Naive B cell (primary cell): ENCODE data around the gene RGPD6. TPM values are rescaled to one million over a fixed set of nuclear protein-coding genes. Genes with fewer than 3 reads are reported as not detected.
A peak's percentile ranks its signal among the peaks of the same experiment; 100 is the strongest.
"Not testable (repeated sequence)": the region's sequence is repeated elsewhere in the genome, so short reads cannot be mapped to it uniquely, and the experiment has no call there.

Source experiments
- ATAC-seq, 2 donors: fragments of 150-1000 bp; cut with Tn5 transposase; 2 replicates each; pipeline ENCODE4 v1.10.0; 2021; ENCODE audit warnings: low read depth in 2 of 2, mild to moderate bottlenecking in 2 of 2, moderate library complexity in 2 of 2
- DNase-seq: peaks from one replicate; pipeline ENCODE4 v3.0.0; 2022
- H3K27ac Mint-ChIP-seq, 6 donors: one replicate each; pipeline ENCODE4 v1.8.0; 2020 to 2022; ENCODE audit warnings: mild to moderate bottlenecking in 6 of 6, mixed read lengths in 6 of 6, moderate library complexity in 5 of 6, inconsistent platforms in 2 of 6
- H3K27me3 Mint-ChIP-seq, 3 donors: one replicate each; pipeline ENCODE4 v1.8.0; 2021 to 2022; ENCODE audit warnings: mixed read lengths in 3 of 3, mild to moderate bottlenecking in 1 of 3
- H3K36me3 Mint-ChIP-seq, 2 donors: one replicate each; pipeline ENCODE4 v1.8.0; 2020 to 2022; ENCODE audit warnings: mixed read lengths in 2 of 2, inconsistent platforms in 1 of 2, mild to moderate bottlenecking in 1 of 2
- H3K4me1 Mint-ChIP-seq, 3 donors: one replicate each; pipeline ENCODE4 v1.8.0; 2020 to 2022; ENCODE audit warnings: mixed read lengths in 3 of 3, inconsistent platforms in 1 of 3, mild to moderate bottlenecking in 1 of 3, moderate library complexity in 1 of 3
- H3K4me3 Mint-ChIP-seq, 8 donors: one replicate each; pipeline ENCODE4 v1.8.0; 2020 to 2022; ENCODE audit warnings: mild to moderate bottlenecking in 8 of 8, mixed read lengths in 8 of 8, moderate library complexity in 8 of 8, inconsistent platforms in 2 of 8
- H3K9me3 Mint-ChIP-seq, 7 donors: one replicate each; pipeline ENCODE4 v1.8.0; 2020 to 2022; ENCODE audit warnings: mixed read lengths in 7 of 7, mild to moderate bottlenecking in 5 of 7, inconsistent platforms in 2 of 7, moderate library complexity in 1 of 7
- polyA plus RNA-seq, 6 donors: library from polyadenylated mRNA; unstranded; fragments of 300-500 nt; fragmentation: Illumina TruSeq; gene quantifications; one replicate each; pipeline ENCODE4 v1.2.3, GENCODE V29; 2021; ENCODE audit warnings: low read depth in 6 of 6

Gene RGPD6
- polyA plus RNA-seq = 1 to 10 TPM; 1.6 to 8.9 (median 5.4) TPM

DNA sequence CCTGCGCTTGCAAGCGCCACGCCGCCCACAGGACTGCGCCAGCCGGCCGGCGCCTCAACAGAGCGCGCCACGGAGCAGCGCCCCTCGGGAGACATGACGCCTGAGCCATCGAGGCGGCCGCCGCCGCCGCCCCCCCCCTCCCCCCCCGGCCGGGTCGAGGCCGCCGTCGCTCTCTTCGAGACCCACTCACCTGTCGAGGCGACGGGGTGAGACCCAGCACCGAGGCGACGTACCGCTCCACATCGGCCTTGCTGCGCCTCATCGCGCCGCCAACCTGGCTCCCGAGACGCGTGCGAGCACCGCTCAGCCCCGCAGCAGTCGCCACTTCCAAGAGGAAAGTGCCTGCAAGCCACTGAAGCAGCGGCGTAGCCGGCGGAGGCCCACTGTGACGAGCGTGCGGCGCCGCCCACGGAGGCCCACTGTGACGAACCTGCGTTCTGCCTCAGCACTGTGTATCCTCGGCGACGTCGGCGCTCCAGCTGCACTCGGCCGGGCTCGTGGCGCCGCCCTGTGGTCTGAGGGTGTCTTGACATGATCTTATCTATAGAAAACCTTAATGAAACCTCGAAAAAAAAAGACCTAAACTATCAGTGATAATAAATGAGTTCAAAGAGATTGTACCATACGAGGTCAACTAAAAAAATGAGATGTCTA, at the start of gene RGPD6:
TSS of gene RGPD6 (minus strand) at position 460 of the 654 bp plus-strand sequence. CDS start at position 262, 198 bp downstream.
- H3K36me3 Mint-ChIP-seq, H3K4me1 Mint-ChIP-seq, DNase-seq, H3K27ac Mint-ChIP-seq, H3K27me3 Mint-ChIP-seq, H3K9me3 Mint-ChIP-seq: not testable (repeated sequence)
- peak; percentile 98 to 99 for ATAC-seq
- H3K4me3 Mint-ChIP-seq = peak within 1 kb of the TSS in 1 of 8 donors; percentile 44

- H3K27me3 Mint-ChIP-seq = not testable (repeated sequence)
Observed at GRCh38 chr2:110619326-110619939, 42.4 kb upstream of the RGPD6 start.

DNA sequence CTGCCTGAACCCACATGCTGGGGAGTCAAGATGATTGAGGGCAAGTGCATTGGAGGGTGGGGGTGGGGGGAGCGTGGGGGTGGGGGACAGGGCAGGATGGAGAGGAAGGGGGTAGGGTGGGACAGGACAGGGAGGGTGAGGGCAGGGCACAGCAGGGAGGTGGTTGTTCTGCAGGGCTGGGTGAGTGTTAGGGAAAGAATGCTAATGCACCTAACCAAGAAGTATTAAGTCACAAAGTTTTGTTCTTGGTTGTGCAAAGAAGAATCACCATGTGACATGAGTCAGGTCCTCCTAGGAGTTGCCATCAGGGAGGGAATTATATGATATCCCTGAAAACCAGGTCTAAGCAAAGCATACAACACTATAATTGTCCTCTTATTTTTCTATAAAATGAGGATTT, 36.9 kb upstream of the RGPD6 start:
- H3K27me3 Mint-ChIP-seq, H3K36me3 Mint-ChIP-seq, H3K27ac Mint-ChIP-seq, H3K4me3 Mint-ChIP-seq, H3K9me3 Mint-ChIP-seq, DNase-seq, ATAC-seq, H3K4me1 Mint-ChIP-seq: not testable (repeated sequence)

More at GRCh38 chr2:110619326-110619939, 42.4 kb upstream of the RGPD6 start:
- not testable (repeated sequence) for H3K9me3 Mint-ChIP-seq, ATAC-seq, H3K4me1 Mint-ChIP-seq, H3K4me3 Mint-ChIP-seq, DNase-seq, H3K36me3 Mint-ChIP-seq, H3K27ac Mint-ChIP-seq

DNA sequence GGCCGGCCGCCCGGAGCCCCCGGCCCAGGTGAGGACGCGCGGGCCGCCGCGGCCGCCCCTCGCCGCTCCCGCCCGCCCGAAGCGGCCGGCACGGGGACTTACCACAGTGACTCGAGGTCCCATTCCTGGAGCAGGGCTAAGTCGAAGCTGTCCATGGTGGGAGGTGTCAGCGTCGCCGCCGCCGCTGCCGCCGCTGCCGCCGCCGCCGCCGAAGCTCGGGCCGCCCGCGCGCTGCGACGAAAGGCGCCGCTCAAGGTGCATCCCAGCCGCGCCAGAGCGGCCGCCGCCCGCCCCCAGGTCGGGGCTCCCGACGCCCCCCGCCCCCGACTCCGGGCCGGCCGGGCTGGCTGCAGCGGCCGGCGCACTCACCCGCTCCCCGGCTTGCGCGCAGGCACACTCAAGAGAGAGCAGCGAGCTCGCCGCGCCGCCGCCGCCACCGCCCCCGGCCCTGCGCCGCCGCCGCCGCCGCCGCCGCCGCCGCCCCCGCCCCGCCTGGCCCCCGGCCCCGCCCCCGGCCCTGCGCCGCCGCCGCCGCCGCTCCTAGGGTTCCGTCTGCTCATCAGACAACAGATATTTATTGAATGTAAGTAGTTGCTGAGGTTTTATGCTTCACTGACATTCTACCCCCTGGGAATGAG, 33.7 kb upstream of the RGPD6 start:
- H3K4me1 Mint-ChIP-seq, H3K36me3 Mint-ChIP-seq, H3K27ac Mint-ChIP-seq, H3K27me3 Mint-ChIP-seq, H3K9me3 Mint-ChIP-seq: not testable (repeated sequence)
- DNase-seq = peak; percentile 0
- peak overlapping the region in 2 of 8 donors; percentile 25 to 37 for H3K4me3 Mint-ChIP-seq
- ATAC-seq = peak; percentile 55 to 57

- H3K4me1 Mint-ChIP-seq, H3K9me3 Mint-ChIP-seq, H3K27me3 Mint-ChIP-seq, H3K36me3 Mint-ChIP-seq, H3K4me3 Mint-ChIP-seq, H3K27ac Mint-ChIP-seq: not testable (repeated sequence)
- DNase-seq = peak; percentile 1
- ATAC-seq = peak; percentile 81 to 86
Observed at GRCh38 chr2:110609843-110610612, 33.0 kb upstream of the RGPD6 start.

GRCh38 chr2:110608788-110609502, 31.9 kb upstream of the RGPD6 start:
- not testable (repeated sequence) for H3K9me3 Mint-ChIP-seq, H3K4me3 Mint-ChIP-seq, ATAC-seq, H3K27ac Mint-ChIP-seq, H3K4me1 Mint-ChIP-seq, H3K36me3 Mint-ChIP-seq, DNase-seq, H3K27me3 Mint-ChIP-seq

DNA sequence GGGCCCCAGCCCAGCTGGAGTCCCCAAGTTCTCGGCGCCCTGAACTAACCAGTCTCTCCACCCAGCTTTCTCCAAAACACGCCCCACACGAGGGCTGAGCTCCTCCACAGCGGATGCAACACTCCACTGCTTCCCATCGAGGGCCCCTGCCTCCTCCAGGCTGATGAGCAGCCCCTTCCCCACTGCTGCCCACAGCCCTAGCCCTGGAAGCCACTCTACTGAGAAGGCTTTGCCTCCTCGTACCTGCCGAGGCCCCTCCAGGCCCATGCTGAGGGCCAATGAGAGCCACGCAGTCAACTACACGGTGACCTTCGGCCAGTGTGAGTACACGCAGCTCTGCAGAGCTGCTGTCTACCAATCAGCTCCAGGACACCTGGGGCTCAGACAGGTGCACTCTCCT, 28.0 kb upstream of the RGPD6 start:
- not testable (repeated sequence) for DNase-seq, H3K36me3 Mint-ChIP-seq, H3K4me3 Mint-ChIP-seq, H3K27me3 Mint-ChIP-seq, ATAC-seq, H3K27ac Mint-ChIP-seq, H3K4me1 Mint-ChIP-seq, H3K9me3 Mint-ChIP-seq

DNA sequence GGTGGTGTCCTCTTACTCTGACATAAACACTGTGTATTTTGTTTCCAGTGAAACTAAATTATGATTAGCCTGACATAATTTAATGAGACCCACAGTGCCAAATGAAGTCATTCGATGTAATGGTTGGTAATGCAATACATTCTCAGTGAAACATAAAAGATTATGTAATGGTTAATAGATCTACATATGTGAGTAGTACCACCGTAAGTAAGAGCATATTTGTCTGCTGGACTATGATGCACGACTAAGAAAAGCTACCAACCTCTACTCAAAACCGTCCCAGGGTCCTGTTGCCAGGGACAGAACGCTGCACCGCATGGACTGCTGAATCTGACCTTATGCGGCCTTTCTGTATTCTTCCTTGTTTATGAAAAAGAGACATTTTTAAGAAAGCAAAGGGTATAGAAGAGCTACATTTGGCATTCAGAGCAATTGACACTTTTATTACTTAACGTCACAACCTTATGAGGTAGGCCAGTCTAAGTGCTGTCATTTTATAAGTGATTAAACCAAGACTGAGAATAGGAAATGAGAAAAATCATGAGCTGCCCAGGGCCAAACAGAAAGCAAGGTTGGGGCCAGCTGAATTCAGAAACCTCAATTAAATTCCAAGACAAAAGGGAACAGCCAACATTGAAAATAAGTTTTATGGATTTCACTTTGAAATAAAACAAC, 27.0 kb upstream of the RGPD6 start:
- DNase-seq, ATAC-seq, H3K4me1 Mint-ChIP-seq, H3K4me3 Mint-ChIP-seq, H3K9me3 Mint-ChIP-seq, H3K36me3 Mint-ChIP-seq, H3K27me3 Mint-ChIP-seq, H3K27ac Mint-ChIP-seq: not testable (repeated sequence)

DNA sequence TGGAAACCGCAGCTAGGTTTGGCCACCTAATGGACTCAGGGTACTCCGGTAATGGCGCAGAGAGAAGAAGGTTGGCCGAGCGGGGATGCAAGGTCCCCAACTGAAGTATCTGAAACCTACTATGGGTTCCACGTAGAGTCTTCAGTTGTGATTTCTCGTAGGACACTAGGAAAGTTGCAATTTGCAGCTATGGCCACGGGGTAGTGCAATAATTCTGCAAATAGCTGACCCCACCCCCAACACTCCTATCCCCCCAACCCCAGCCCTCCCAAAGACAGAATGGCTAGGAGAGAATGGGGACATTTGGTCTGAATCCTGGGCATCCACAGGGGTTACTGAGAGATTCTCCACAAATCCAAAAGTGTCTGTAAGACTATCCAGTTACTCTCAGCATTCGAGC, 25.1 kb upstream of the RGPD6 start:
- not testable (repeated sequence) for H3K27me3 Mint-ChIP-seq, H3K4me3 Mint-ChIP-seq, ATAC-seq, DNase-seq, H3K36me3 Mint-ChIP-seq, H3K4me1 Mint-ChIP-seq, H3K27ac Mint-ChIP-seq, H3K9me3 Mint-ChIP-seq

- H3K27me3 Mint-ChIP-seq, H3K27ac Mint-ChIP-seq, DNase-seq, H3K4me3 Mint-ChIP-seq, H3K36me3 Mint-ChIP-seq, H3K4me1 Mint-ChIP-seq, H3K9me3 Mint-ChIP-seq, ATAC-seq: not testable (repeated sequence)
Observed at GRCh38 chr2:110591973-110592372, 15.0 kb upstream of the RGPD6 start.

GRCh38 chr2:110589677-110590330, 12.8 kb upstream of the RGPD6 start:
- DNase-seq, ATAC-seq, H3K27ac Mint-ChIP-seq, H3K4me3 Mint-ChIP-seq, H3K36me3 Mint-ChIP-seq, H3K9me3 Mint-ChIP-seq, H3K27me3 Mint-ChIP-seq, H3K4me1 Mint-ChIP-seq: not testable (repeated sequence)

DNA sequence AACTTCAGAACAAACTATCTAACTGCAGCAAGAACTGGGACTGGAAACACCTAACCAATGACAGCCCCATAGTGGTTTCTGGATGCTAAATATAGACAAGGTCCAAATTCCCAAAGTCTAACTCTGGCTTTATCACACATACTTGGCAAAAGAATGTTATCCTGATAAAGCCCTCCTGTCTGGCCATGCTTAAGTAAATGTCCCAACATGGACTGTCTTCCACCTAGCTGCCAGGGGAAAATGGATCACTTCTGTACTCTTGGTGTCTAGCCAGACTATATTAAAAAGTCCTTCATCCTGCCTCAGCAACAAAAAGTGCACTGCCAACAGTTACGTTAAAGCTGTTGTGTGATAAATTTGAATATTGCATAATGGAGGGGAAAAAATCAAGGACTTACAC, 11.5 kb upstream of the RGPD6 start:
- not testable (repeated sequence) for H3K9me3 Mint-ChIP-seq, DNase-seq, H3K36me3 Mint-ChIP-seq, H3K4me3 Mint-ChIP-seq, ATAC-seq, H3K27me3 Mint-ChIP-seq, H3K27ac Mint-ChIP-seq, H3K4me1 Mint-ChIP-seq
